Activated naive CD4-positive, alpha-beta T cell treated with Interleukin-2 at 50 U/mL for 16 hours (primary cell): ENCODE data around the gene TMEM88.
"Not testable (repeated sequence)": the region's sequence is repeated elsewhere in the genome, so short reads cannot be mapped to it uniquely, and the experiment has no call there.

Experiments used
- DNase-seq: peaks from one replicate; pipeline ENCODE4 v3.0.0-alpha.2; 2020

Gene TMEM88, protein sequence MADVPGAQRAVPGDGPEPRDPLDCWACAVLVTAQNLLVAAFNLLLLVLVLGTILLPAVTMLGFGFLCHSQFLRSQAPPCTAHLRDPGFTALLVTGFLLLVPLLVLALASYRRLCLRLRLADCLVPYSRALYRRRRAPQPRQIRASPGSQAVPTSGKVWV

DNA sequence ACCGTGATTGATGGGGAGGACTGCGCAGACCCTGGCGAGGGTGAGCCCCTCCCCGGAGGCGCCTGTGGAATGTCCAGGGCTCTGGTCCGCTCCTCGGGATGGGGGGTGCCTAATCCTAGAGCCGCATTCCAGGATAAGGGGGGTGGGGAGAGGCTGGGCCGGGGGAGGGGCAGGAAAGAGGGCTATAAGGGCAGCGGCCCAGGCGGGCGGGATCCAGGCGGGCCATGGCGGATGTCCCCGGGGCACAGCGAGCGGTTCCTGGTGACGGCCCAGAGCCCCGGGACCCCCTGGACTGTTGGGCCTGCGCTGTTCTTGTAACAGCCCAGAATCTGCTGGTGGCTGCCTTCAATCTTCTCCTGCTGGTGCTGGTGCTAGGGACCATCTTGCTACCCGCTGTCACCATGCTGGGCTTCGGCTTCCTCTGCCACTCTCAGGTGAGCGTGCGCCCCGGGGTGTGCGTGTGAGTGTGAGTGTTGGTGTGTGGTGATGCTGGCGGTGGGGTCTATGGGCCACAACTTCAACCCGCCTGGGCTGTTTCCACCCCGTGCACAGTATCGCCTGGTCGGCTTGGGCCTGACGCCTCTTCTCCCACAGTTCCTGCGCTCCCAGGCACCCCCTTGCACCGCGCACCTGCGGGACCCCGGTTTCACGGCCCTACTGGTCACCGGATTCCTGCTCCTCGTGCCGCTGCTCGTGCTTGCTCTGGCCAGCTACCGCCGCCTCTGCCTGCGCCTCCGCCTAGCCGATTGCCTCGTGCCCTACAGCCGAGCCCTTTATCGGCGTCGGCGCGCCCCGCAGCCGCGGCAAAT, at the start of gene TMEM88:
Gene TMEM88 (plus strand): TSS at position 216 of the 809 bp plus-strand sequence. CDS start 9 bp downstream, at position 225.
- DNase-seq: no peak

- no peak for DNase-seq
Observed at GRCh38 chr17:7806587-7806986, 48.3 kb upstream of the TMEM88 start.

DNA sequence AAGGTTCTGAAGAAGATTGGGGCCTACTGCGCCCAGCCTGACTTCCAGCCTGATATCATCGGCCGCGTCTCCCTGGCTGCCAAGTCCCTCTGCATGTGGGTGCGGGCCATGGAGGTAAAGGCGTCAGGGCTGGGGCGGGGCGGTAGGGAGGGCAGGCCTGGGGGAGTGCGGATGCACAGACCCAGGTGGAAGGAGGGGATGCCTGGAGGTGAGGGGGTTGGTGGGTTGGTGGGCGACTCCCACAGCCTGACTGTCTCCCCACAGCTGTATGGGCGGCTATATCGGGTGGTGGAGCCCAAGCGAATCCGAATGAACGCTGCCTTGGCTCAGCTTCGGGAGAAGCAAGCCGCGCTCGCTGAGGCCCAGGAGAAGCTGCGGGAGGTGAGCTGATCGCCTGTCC, 47.7 kb upstream of the TMEM88 start:
- DNase-seq: no peak

- no peak for DNase-seq
Observed at GRCh38 chr17:7809086-7809790, 45.6 kb upstream of the TMEM88 start.

- DNase-seq: not testable (repeated sequence)
Observed at GRCh38 chr17:7809791-7810343, 45.0 kb upstream of the TMEM88 start.

DNA sequence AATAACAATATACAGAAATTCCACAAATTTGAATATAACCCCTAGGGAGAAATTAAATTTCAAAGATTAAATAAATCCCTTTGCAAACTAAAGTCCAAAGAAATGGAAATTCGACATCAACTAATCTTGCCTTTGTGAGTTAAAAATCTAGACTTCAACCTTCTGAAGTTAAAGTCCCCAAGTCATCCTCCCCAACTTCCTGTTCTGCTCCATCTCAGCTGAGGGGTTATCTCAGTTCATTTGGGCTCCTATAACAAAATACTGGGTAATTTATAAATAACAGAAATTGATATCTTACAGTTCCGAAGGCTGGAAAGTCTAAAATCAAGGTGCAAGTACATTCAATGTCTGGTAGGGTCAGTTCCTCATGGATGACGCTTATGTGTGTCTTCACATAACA, 43.6 kb upstream of the TMEM88 start:
- DNase-seq: no peak

DNA sequence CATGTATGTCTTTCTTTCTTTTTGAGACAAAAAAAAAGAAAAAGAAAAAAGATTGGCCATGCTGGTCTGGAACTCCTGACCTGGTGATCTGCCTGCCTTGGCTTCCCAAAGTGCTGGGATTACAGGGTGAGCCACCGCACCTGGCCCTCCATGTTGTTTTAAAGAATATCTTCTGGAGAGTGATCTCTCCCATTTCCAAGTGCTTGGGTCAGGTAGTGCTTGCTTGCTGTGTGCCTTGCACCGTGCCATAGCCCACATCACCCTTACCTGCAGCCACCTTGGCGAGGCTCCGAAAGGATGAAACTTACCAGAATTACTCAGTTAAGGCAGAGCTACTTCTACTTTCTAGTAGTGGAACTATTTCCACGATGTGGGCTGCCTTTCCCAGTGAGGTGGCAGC, 39.9 kb upstream of the TMEM88 start:
- no peak for DNase-seq

- no peak for DNase-seq
Observed at GRCh38 chr17:7816926-7817642, 37.8 kb upstream of the TMEM88 start.

DNA sequence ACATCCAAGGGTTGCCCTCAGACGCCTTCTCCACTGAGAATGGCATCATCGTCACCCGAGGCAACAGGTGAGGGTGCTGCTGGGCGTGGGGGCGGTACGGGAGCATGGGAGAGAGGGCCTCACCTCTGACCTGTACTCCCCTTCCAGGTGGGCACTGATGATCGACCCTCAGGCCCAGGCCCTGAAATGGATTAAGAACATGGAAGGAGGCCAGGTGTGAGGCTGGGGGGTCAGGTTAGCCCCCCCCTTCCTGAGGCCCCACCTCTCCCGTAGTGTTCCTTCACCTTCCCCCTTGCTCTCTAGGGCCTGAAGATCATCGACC, 37.3 kb upstream of the TMEM88 start:
- DNase-seq: no peak

DNA sequence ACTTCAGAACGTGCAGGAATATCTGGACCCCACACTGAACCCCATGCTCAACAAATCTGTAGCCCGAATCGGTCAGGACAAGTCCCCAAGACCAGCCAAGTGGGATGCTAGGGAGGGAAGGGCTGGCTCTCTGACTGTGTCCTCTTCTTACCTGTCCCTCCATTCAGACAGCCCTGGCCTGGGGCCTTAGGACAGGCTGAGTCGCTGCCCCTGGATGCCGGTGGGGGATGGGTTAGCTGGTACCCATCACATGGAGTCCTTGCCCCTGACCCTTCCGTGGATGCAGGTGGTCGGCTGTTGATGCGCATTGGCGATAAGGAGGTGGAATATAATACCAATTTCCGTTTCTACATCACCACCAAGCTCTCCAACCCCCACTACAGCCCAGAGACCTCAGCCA, 36.8 kb upstream of the TMEM88 start:
- DNase-seq: no peak

GRCh38 chr17:7818746-7819645, 35.9 kb upstream of the TMEM88 start:
- no peak for DNase-seq

DNA sequence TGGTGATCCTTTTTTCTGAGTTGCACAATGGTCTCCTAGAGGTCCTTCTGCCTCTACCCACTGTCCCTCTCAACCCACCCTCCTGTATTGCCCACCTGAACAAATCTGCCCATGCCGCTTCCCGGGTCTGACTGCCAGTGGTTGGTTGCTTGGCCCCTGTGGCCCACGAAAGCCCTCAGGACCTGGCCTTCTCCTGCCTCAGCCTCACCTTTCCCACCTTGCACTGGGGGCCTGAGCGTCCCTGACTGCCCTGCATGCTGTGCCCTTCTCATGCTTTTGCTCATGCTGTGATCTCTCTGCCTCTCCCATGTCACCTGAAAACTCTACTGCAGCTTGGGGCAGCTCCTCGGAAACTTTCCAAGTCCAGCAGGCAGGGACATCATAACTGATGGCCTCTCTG, 34.6 kb upstream of the TMEM88 start:
- no peak for DNase-seq

DNA sequence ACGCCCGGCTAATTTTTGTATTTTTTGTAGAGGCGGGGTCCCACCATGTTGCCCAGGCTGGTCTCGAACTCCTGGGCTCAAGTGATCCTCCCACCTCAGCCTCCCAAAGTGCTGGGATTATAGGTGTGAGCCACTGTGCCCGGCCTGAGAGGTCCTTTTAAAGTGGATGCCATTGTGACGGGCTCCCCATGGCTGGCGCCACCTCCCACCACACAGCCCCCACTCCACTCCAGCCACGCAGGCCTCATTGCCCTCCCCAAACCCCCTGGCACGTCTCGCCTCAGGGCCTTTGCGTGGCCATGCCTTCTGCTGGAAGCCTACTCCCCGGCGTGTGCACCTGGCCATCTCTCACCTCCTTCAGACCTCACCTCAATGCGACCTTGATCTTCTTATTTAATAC, 32.7 kb upstream of the TMEM88 start:
- DNase-seq: no peak

DNA sequence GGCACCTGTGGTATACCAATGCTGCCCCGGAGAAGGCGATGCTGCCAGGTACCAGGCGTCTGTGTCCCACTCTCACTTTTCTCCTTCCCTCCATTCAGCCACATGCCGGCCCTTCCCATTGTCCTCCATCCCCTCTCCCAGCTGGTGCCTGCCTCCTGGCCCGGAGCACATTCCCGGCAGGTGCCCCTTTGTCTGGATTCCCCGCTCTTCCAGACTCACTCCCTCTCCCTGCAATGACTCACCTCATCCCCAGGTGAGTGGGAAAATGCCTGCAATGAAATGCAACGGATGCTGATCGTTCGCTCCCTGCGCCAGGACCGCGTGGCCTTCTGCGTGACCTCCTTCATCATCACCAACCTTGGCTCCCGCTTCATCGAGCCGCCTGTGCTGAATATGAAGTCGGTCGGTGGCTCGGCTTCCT, 31.3 kb upstream of the TMEM88 start:
- DNase-seq: no peak

DNA sequence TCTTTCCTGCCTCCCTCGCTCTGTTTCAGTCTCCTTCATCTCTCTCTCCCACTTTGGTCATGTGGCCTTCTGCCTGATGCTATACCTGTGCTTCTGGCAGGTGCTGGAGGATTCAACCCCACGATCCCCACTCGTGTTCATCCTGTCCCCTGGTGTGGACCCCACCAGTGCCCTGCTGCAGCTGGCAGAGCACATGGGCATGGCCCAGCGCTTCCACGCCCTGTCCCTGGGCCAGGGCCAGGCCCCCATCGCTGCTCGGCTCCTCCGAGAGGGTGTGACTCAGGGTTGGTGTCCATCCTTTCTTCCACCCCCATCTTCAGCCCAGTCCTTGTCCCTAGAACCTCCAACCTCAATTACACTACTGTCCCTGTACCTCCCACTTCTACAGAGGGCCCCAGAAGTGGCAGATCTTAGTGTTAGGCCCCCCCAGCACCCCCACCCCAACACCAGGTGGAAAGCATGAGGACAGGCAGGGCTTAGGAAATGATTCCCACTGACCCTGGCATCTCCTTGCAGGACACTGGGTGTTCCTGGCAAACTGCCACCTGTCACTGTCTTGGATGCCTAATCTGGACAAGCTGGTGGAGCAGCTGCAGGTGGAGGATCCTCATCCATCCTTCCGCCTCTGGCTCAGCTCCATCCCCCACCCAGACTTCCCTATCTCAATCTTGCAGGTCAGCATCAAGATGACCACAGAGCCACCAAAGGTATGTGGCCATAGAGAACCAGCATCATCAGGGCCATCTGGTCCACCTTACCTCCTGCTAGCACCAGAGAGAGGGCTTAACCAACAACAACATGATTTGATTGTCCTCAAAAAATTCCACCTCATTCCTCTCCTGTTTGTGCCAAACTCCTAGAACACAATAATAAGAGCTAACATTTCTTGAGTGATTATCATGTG, 30.6 kb upstream of the TMEM88 start:
- no peak for DNase-seq

DNA sequence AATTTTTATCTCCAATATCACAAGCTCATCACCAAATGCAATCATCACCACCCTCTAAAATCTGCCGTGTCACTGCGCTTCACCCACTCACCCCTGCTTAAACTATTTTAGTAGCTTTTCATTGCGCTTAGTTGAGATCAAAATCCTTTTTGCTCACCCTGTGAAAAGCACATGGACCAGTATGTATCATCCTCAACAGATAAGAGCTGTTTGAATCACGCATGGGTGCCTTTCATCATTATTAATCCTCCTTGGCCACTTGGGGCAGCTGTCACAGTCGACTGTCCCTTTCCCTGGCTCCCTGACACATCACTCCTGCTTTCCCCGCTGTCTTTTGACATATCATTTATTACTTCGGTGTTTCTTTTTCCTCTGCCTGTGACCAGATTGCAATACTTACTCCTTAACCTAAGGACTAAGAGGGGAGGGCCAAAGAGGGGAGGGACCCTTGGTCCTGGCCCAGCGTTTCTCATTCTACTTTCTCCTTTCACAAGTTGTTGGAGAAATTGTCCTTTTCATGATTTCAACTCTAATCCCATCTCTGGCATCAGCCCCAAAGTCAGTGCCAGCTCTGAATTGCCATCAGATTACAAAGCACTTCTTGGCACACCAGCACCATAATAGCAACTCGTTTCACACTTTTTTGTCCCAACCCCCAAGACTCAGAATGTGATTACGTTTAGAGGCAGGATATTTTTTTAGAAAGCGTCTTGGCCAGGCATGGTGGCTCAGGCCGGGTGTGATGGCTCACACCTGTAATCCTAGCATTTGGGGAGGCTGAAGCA, 29.5 kb upstream of the TMEM88 start:
- DNase-seq: no peak

GRCh38 chr17:7830616-7831015, 24.2 kb upstream of the TMEM88 start:
- no peak for DNase-seq

- no peak for DNase-seq
Observed at GRCh38 chr17:7831233-7831632, 23.6 kb upstream of the TMEM88 start.

DNA sequence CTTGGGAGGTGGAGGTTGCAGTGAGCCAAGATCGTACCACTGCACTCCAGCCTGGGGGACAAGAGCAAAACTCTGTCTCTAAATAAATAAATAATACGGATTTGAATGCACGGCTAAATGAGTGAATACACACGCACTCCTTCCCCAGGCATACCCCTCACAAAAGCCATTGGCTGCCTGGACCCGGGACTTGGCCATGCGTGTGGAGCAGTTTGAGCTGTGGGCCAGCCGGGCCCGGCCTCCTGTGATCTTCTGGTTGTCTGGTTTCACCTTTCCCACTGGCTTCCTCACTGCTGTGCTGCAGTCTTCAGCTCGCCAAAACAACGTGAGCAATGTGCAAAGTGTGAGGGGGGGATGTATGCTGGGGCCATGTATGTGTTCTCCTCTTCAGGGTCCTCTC, 22.4 kb upstream of the TMEM88 start:
- no peak for DNase-seq
